ENCODE data around the gene PRDM1.

DNA sequence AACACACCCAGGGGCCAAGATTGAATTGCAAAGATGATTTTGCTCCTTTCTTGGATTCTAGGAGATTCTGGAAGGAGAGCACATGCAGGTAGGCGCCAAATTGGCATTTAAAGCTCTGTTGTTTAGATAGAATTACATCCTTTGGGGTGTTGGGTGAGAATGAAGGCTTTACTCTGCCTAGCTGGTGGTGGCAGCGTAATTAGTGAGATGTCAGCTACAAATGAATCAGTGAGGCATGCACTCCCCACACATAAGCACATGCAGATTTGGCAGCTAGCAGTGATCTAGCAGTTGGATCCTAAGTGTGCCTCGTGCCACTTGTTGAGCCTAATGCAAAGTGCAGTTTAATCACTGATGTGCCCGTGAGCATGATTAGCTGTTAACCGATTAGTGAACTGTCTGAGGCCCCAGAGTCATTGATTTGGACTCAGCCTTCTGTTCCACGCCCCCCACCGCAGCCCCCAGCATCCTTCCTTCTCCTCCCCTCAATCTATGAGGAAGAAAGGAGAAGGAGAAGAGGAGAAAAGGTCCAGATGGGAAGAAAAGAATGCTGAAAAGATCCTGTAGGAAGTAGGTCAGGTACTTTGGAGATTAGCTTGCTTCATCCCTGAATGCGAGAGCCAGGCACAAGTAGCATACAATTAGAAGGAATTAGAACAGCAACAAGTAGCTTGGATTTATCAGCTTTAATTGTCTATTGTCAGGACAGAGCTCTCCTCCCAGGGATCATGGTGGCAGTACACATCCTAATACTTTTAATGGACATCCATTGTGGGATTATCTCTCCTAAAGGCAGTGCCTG is 6.0 kb upstream of the PRDM1 start:
- TF ChIP-seq, protein P1, sequence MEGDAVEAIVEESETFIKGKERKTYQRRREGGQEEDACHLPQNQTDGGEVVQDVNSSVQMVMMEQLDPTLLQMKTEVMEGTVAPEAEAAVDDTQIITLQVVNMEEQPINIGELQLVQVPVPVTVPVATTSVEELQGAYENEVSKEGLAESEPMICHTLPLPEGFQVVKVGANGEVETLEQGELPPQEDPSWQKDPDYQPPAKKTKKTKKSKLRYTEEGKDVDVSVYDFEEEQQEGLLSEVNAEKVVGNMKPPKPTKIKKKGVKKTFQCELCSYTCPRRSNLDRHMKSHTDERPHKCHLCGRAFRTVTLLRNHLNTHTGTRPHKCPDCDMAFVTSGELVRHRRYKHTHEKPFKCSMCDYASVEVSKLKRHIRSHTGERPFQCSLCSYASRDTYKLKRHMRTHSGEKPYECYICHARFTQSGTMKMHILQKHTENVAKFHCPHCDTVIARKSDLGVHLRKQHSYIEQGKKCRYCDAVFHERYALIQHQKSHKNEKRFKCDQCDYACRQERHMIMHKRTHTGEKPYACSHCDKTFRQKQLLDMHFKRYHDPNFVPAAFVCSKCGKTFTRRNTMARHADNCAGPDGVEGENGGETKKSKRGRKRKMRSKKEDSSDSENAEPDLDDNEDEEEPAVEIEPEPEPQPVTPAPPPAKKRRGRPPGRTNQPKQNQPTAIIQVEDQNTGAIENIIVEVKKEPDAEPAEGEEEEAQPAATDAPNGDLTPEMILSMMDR (IDR thresholded peaks at IDR 0.05): no peak
- no peak for TF ChIP-seq POLR2A (IDR thresholded peaks at IDR 0.05)

All from Peyer's patch (tissue), 4 donors.